HUDEP-2 (cell line): ENCODE measurements around the gene ARHGAP44.

Source experiments
- DNase-seq, 76 experiments: peaks; one replicate each; lab custom pipeline; 2025; ENCODE audit not compliant: unreplicated experiment in 76 of 76; lab: John Stamatoyannopoulos, UW

The ARHGAP44 gene, protein sequence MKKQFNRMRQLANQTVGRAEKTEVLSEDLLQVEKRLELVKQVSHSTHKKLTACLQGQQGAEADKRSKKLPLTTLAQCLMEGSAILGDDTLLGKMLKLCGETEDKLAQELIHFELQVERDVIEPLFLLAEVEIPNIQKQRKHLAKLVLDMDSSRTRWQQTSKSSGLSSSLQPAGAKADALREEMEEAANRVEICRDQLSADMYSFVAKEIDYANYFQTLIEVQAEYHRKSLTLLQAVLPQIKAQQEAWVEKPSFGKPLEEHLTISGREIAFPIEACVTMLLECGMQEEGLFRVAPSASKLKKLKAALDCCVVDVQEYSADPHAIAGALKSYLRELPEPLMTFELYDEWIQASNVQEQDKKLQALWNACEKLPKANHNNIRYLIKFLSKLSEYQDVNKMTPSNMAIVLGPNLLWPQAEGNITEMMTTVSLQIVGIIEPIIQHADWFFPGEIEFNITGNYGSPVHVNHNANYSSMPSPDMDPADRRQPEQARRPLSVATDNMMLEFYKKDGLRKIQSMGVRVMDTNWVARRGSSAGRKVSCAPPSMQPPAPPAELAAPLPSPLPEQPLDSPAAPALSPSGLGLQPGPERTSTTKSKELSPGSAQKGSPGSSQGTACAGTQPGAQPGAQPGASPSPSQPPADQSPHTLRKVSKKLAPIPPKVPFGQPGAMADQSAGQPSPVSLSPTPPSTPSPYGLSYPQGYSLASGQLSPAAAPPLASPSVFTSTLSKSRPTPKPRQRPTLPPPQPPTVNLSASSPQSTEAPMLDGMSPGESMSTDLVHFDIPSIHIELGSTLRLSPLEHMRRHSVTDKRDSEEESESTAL

DNA sequence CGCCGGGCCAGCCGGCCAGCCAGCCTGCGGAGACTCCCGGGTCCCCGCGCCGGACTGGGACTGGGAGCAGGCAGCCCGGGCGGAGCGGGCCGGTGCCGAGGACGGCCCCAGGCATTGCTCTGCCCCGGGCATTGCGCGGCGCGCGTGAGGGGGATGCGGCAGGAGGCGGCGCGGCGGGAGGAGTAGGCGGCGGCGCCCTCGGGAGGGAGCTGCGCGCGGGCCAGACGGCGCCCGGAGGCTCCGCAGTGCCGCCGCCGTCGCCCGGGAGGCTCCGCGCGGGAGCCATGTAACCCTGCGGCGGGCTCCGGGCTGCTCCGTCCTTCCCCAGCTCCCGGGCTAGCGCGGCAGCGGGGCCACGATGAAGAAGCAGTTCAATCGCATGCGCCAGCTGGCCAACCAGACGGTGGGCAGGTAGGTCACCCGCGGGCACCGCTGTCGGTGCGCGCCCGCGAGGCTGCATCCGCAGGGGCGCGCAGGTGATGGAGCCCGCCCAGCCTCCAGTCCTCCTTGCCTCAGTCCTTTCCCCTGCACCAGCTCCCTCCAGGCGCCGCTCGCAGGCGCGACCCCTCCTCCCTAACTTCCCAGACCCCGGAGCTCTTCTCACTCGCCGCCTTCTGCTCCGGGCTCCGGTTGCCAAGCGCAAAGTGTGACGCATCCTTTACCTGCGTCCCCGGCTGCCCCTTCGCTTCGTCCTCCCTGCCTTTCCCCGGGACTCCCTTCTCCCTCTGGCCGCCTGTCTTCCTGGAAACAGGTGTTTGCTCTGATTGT is at the start of gene ARHGAP44:
ARHGAP44 (plus strand) TSS at position 18 of the 768 bp plus-strand sequence; CDS start at position 359, 341 bp downstream.
- DNase-seq, result peak in 12 of 76 experiments; percentile 1 to 42 (median 10)

DNA sequence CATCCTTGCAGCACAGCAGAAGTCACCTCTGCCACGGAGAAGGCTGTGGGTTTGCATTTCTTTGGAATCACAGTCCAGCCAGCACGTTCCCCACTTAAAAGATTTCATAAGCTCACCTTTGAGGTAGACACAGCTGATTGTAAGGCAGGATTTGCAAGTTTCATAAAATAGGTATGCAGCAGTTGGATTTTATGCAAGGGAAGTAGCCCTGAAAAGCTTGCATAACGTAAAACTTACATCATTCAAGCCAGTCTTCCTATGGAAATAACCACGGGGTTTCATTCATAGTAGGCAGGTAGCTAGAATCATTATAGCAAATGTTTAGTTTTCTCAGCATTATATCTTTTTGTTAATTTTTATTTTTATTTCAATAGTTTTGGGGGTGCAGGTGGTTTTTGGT is 49.8 kb upstream of the ARHGAP44 start:
- DNase-seq, result no peak

DNA sequence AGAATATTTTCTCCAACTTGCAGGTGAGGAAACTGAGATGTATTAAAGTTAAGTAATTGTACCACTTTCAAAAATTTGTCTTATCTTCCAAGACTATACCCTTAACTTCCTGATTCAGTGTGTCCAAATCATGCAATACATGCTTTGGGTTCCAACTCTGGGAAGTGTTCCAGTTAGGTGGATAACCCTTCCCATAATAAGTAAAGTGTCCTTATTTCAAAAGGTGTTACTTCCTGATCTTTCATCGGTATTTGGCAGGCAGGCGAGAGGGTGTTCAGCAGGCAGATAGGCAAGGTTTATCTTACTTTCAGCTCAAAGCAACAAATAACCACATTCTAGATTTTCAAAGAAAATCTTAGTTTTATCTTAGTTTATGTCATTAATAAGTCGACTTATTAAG is 46.3 kb upstream of the ARHGAP44 start:
- no peak for DNase-seq

DNA sequence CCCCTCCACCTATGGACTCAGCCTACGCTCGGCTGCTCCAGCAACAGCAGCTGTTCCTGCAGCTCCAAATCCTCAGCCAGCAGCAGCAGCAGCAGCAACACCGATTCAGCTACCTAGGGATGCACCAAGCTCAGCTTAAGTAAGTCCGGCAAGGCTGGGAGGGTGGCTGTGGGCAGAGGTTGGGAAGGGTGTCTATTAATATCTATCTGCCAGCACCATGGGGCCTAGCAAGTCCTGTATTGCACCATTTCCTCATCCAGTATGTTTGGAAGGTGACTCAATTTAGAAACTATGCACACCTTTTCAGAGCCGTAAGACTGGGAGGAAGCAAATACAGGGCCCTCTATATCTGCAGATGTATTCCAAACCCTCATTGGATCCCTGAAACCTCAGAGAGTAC is 45.0 kb upstream of the ARHGAP44 start:
- DNase-seq, result no peak

DNA sequence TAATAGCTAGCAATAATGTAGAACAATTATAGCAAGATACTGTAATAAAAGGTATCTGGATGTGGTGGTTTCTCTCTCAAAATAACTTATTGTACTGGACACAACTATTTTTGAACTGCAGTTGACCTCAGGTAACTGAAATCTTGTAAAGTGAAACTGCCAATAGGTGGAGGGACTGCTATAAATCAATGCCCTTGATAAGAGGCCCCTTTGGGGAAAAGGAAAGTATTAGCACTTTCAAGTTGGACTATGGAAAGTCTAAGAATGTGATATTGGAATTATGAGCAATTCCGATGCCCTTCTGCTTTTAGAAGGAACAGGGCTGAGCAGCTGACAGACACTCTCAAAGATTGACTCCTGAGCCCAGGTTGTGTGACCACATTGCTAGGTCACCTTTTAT is 44.5 kb upstream of the ARHGAP44 start:
- DNase-seq, result no peak

DNA sequence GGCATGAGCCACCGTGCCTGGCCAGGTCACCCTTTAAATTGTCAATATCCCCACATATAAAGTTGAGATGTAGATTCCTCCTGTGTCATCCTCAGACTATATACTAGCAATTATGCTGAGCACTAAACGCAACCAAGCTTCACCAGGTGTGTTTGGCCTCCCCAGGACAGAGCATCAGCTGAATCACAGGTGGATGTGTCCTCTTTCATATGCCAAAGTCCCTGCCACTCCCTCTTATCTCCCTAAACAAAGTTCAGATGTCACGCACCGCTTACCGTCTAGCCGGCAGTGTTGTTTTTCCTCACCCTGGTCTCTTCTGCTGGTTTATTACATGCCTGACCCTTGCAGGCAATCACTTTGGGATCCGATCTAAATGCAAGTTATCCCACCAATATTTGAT is 43.8 kb upstream of the ARHGAP44 start:
- no peak for DNase-seq

DNA sequence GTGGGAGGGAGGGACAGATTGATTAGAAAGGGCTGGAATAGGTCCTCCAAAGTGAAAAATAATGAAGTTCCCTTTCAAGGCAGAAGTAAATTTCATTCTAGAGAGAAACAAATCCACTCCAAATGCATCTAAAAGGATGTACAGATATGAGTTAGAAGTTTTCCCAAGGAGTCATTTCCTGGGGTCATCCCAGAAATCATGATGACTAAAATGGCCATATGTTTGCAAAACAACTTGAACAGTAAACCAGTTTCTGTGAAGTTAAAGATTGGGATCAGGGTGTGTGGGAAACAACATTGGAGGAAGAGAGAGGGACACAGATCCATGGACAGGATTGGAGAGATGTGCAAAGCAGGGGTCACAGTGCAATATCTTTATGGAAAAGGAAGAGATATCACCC is 32.5 kb upstream of the ARHGAP44 start:
- no peak for DNase-seq

DNA sequence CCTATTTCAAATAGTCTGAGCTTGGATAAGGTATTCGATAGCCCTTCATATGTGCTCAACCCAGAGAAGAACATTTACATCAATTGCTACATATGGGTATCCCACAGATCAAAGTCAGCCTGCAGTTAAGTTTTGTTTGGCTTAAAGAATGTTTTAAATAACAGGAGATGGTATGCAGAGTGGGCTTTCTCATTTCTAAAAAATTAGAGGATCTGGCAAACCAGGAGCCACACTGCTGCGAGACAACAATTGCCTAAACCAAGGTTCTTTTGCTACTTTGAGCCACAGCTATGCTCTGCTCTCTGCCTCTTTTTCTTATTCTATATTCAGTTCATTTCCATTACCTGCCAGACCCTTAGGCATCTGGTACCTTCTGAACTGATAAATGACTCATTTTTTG is 30.2 kb upstream of the ARHGAP44 start:
- DNase-seq, result no peak

DNA sequence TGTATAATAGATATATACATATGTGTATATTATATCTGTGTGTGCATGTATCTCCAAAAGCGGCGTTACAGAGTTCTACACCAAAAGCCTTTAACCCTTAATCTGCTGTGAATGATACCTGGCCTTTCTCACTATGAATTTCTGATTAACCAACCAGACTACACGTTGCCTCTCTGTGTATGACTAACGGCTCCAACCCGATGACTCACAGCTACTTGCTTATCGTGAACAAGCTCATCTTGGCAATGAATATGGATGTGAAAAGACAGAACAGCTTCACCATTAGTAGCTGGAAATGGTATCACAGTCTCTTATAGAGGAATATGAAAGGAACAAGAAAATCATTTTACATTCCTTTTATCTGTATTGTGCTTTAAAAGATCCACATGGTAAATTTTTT is 23.8 kb upstream of the ARHGAP44 start:
- peak in 20 of 76 experiments; percentile 1 to 30 (median 8) for DNase-seq

DNA sequence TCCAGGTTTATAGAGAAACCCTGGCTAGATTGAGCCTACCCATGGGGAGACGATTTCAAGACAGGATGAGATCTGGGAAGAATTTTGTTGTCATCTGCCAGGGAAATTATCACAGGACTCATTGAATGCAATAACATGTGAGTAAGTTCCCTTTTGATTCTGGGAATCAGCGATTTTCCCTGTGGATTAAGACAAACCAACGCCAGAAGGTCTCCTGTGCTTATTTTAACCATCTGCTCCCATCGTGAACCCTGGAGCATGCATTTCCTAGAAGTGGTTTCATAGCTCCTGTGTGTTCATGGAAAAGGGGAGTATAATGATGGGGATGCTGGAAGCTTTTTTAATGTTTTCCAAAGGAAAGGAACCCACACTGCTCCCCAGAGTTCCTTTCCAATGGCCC is 21.0 kb upstream of the ARHGAP44 start:
- no peak for DNase-seq

DNA sequence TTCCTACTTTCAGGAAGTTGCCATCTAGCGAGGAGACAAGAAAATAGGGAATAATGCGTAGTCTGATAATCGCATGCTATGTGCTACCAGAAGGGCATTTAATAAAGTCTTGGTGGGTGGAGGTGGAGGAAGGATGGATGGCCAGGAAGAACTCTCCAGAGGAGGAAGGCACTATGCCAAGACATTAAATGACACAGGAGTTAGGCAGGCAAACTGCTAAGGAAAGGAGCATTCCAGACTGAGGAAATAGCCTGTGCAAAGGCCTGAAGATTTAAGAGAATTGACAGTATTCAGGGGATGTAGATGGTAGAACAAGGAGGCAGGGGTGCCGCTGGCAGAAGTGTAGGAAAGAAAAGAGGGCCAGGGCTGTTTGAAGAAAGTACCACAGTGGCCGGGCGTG is 19.3 kb upstream of the ARHGAP44 start:
- no peak for DNase-seq

DNA sequence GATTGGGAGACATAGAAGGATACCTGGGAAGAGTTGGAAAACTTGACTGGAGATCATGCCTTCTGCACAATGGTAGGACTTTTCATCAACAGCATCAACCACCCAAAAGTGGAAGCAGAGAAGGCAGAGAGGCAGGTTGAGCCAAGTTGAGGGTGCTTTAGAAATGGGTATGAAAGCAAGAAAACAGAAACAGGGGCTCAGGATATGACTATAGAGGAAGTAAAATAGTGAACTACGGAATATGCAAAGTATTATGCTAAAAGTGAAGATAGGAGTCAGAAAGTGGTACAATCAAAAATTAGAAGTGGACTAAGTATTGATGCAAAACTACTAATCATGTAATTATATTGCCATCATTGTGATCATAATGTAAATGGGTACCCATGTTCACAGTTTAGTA is 16.1 kb upstream of the ARHGAP44 start:
- DNase-seq, result no peak

DNA sequence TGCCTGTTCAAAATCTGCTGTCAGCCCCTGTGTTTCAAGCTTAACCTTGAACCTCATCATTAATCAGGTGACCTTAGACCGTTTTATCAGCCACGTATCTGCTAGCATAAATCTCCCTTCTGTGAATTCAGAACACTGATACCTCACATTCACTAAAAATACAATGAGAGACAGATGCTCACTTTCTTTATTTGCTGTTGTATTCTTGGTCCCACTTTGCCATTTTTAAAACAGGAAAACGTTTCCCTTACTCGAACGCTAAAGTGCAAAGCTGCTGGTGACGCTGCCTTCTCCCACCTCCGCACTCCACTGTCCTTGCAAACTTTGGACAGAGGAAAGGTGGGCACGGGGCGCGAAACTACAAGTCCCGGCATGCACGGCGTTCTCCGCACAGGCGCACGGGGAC is 220 bp upstream of the ARHGAP44 start:
- DNase-seq, result peak in 12 of 76 experiments; percentile 1 to 28 (median 13)

DNA sequence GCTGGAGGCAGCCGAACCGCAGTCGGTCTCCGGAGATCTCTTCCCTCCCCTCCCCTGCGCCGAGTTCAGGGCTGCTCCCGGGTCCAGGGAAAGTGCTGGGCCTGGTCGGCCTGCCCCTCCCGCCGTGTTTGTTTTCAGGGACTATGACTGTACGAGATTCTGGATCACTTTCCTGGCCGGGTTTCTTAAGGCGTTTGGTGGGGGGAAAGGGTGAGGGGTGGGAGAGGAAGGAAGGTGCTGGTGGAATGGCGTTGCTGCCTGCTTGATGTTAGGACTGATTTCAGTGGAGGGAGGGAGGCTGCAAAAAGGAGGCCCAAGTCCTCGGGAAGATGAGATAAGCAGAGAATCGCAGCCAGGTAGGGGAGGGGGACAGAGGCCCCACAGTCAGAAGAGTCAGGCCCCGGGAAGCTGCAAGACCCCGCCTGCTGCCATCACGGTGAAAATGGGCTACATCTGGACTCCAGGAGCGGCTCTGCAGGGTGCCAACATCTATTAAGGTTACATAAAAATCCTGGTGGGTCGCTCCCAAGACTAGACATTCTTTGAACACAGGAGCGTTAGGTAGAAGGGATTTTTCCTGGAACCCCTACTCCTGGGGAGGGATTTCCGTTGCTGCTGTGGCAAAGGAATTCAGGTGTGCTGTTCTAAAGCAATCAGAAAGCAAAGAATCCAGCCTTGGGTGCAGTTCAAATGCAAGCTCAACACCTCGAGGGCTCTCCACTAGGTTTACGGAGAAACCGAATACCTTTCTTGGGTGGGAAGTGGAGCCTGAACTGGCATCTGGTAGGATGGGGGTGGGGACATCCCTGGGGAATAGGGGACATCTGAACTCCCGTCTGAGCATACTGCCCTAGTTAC is 1.2 kb downstream of the ARHGAP44 start:
- DNase-seq, result no peak

DNA sequence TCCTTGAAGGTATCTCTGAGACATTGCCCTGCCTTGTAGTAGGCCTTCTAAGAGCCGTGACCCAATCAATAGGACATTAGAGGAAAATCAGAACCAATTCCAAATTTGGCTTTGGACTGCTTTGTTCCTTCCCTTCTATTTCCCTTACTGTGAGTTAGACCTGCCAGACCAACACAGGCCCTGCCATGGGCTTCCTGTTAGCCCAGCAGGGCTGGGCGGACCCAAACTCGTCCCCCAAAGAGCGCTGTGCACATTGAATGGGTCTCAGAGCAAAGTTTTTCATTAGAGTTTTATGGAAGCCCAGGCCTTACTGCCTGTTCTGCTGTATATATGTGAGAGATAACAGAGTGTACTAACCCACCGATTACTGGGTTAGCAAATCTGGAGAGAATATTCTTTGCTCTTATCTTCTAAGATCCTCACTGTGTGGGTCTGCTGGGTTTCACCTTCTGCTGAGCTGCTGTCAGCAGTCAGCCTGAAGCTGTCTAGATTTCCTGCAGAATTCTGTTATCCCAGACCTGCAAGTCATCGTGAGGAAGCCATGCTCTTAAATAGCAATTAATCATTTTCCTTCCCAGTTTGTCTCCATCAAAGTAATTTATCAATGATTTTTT is 5.7 kb downstream of the ARHGAP44 start:
- DNase-seq, result no peak

DNA sequence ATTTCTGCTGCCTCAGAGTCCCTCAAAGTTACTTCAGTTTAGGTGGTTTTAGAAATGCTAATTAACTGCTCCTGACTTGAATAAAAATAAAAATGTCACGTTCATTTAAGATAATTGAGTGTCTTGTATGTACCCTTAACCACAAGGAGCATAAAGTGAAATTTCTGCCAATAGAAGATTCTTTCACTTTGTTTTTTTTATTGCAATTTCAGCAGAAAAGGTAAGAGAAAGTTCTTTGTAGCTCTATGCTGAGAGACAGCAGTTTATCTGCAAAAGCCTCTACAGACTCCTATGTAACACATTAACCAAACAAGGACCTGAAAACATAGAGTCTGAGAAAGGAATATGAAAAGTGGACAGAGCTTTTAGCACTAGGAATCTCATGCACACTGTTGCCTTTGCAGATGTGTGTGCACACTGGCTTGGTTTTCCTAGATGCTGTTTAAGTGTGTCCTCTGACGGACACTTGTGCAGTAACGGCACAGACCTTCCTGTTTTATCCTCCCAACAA is 11.6 kb downstream of the ARHGAP44 start:
- no peak for DNase-seq

DNA sequence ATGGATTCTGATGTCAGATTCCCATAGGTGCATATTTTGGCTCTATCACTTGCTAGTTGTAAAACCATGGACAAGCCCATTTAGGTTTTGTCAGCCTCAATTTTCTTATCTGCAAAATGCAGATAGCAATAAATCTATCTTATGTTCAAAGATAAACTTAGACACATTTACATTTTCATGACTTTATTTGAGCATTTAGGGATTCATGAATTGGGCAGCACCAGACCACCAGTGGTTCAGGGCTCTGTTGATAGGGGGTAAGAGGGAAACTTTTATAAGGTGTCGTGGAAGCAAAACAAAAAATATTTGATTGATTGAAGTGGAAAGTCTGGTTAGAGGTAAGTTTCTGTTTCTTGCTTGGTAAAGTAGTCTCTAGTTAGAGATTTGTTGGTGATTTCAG is 17.3 kb downstream of the ARHGAP44 start:
- DNase-seq, result no peak

DNA sequence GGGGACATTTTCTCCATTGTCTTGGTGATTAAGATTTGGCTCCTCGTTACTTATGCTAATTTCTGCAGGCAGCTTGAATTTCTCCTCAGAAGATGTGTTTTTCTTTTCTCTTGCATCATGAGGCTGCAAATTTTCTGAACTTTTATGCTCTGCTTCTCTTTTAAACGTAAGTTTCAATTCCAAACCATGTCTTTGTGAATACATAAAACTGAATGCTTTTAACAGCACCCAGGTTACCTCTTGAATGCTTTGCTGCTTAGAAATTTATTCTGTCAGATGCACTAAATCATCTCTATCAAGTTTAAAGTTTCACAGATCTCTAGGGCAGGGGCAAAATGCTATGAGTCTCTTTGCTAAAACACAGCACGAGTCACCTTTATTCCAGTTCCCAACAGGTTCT is 19.4 kb downstream of the ARHGAP44 start:
- DNase-seq, result no peak

DNA sequence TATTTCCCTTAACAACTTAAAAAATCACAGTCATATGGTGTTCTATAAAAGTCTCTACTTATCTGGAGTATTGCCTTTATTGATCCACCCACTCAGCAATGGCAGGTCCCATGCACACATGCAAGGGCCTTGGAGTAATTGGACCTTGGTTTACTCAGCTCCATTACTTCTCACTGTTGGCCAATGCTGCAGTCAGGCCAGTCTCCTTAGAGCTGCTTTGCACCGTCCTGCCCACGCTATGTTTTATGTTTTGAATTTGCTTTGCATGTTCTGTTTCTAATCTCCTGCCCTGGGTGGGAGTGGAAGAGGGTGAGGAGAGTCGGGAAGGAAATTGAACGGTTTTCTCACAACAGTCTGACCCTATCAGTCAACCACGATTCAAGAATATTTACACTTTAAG is 23.6 kb downstream of the ARHGAP44 start:
- DNase-seq, result no peak

DNA sequence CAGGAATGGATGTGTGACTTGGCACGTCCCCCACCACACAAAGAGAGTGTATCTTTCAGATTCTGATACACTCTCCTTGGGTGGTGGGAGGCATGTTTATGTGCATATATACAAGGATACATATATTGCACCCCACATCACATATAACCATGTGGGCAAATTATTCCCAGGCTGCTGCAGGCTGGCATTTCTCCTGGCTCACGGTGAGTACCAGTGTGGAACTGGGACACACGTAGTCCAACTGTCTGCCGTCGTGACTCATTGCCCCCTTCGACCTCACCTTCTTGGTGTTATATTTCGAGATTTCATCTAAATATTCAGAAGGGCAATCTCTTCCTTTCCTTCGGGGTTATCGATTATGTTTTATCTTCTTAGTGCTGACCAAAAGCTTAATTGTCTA is 24.4 kb downstream of the ARHGAP44 start:
- DNase-seq, result no peak
